Fibroblast of skin of back (primary cell): ENCODE measurements around the gene PDE6G.
"Not testable (repeated sequence)": the region's sequence is repeated elsewhere in the genome, so short reads cannot be mapped to it uniquely, and the experiment has no call there.

Experiments used
- DNase-seq: peaks from one replicate; pipeline ENCODE4 v3.0.0-alpha.2; 2013

Gene PDE6G

DNA sequence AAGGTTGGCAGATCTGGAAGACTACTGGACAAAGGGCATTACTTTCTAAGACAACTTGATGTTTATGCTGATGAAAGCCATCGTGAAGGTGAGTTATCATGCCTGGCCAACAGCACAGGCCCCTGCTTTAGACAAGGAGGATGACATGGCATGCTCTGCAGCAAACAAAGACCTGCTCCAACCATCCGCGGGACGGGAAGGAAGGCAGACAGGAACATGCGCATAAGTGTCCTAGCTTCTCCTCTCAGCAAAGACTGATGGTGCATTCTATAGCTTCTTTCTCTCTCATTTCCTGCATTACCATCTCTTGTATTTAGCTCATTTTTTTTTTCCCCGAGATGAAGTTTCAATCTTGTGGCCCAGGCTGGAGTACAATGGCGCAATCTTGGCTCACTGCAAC, 24.9 kb downstream of the PDE6G start:
- DNase-seq: no peak

DNA sequence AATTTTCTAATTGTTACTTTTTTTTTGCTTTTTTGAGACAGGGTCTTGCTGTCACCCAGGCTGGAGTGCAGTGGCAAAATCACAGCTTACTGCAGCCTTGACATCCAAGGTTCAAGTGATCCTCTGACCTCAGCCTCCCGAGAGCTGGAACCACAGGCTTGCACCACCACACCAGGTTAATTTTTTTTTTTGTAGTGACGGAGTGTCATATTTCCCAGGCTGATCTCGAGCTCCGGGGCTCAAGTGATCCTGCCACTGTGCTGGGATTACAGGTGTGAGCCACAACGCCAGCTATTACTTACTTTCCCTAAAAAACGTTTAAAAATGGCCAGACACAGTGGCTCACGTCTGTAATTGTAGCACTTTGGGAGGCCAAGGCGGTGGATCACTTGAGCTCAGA, 26.1 kb downstream of the PDE6G start:
- no peak for DNase-seq

DNA sequence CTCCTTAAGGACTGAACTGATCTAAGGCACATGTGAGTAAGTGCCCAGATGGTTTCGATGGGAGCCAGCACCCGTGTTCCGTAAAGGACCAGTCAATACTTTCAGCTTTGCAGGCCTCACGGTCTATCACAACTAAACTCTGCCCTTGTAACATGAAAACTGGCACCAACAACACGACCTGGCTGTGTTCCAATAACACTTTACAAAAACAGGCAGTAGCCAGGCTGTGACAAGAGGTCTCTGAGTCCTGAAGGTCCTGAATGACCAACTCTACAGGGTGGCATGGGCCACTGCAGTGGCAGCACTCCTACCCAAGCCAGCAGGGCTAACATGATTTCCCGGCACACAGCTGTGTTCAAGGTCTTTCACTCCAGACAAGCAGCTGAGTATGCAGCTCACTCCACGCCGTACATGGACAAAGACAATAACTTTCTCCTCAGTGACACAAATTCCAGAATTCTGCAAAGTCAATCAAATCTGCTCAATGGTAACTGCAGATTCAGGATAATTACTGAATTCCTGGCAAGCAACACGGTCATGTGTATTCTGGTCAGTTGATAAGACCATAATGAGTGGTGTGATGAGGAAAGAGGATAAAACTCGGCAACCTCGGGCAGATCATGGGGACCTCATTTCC, 34.7 kb downstream of the PDE6G start:
- DNase-seq: no peak

DNA sequence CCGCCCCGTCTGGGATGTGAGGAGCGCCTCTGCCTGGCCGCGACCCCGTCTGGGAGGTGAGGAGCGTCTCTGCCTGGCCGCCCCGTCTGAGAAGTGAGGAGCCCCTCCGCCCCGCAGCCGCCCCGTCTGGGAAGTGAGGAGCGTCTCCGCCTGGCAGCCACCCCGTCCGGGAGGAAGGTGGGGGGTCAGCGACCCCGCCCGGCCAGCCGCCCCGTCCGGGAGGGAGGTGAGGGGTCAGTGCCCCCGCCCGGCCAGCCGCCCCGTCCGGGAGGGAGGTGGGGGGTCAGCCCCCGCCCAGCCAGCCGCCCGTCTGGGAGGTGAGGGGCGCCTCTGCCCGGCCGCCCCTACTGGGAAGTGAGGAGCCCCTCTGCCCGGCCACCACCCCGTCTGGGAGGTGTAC, 38.0 kb downstream of the PDE6G start:
- not testable (repeated sequence) for DNase-seq

DNA sequence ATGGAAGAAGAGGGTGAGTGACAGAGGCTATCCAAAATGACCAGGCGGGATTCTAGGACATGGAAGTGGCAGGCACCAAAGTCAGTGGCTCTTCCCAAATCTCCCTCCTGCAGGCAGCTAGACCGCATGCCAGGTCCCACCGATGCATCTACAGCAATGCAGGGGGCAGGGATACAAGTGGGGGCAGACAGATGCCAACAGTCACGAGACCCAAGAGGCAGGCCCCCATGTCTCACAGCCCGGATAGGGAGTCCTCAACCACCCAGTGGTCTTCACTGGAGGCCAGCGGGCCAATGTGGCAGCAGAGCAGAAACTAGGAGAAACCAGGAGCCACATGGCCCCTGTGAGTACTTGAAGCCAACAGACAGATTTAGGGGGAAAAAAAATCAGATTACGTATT, 39.5 kb downstream of the PDE6G start:
- DNase-seq: no peak

DNA sequence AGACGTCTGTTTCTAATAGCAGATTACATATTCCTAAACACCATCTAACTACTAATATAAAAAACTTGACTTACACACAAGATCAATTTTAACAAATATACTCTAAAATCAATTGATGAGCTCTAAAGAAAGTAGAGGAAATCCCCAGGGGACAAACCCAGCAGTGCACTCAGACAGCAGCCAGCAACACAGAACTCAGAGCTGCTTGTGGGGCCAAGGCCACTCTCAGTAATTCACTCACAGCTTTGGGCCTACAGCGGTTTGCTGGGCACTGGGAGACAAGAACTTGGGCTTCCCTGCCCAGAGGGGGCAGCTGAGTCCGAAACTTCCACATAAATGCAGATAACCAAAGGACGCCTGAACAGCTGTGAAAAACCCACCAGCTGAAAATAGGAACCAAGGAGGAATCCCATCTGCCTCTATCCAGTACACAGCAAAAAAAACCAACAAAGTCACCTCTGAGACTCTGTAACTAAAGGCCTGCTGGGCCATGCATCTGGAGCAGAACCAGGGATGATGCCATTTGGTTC, 40.9 kb downstream of the PDE6G start:
- no peak for DNase-seq

DNA sequence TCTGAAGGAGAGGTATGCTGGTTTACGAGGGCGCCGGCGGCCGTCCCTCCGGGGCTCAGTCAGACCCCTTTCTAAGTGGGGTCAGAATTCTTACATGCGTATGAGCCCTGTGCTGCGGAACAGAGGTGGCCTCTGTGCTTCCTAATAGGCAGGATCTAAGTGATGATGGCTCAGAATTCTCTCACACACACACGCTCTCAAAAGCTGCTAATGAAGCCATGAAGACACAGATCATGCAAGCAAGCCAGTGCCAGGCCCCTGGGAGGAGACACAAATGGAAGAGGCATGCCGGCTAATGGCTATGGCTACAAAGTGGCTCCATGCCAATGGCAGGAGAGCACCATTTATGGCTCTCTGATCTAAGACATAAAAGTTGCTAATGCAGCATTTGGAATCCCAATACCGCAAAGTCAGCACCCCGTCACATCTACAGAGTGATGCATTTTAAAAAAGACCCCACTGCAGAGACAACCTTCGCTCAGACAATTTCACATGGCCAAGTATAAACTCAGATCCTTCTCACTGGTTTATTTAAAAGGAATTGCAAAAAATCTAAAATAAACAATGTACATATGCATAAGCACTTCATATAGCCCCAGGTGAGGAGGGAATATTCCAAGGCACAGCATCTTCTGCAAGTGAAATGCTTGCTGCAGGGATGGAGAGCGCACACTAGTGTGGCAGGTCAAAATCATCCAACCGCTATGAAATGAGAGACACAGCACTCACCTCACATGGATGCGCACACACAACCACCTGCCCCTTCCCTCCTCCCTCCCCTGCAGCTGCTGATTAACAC, 44.0 kb downstream of the PDE6G start:
- no peak for DNase-seq

DNA sequence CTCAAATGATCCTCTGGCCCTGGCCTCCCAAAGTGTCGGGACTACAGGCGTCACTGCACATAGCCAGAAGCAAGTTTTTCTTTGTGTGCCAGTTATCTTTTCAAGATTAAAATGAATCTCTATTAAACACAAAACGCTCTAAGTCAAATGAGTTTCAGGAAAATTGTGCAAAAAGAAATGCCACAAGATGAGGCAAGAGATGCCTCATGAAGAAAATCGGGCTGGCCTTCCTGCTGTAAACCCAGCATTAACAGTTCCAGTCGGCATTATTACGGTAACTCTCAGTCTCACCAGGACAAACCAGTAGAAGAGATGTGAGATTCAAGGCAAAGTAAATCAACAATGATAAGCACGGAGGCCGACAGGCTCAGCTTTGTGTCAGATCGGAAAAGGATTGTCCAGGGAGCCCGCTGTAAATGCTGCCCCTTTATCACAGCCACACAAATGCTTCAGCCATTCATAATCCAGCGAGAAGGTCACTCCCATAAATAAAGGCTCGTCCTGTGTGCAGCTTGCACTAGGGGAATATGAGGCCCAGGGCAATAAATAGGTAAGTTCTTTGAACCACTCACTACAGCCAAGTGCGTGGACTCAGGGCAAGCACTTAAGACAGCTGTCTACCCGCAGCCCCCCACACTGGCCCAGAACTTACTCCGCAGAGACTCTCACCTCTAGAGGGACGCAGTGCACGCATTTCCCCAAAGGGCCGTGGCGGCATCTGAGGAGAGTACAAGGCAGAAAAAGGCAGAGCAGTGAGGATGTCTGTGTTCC, 46.6 kb downstream of the PDE6G start:
- no peak for DNase-seq

DNA sequence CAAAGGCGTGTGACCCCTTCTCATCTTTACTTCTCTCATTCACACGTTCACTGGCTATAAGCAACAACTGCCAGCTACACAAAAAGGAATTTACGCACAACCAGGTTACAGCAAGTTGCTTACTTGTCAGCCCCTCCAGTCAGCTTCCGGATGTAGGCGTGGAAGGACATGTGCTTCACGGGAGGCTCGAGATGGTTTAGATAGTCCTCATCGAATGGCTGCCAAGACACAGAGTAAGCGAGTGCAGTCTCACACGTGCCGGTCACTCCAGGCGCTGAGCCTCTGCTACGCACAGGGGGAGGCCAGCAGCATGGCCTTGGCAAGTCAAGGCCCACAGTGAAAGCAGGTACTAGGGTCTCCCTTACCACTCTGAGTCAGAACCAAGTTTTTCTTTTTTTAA, 47.7 kb downstream of the PDE6G start:
- no peak for DNase-seq

DNA sequence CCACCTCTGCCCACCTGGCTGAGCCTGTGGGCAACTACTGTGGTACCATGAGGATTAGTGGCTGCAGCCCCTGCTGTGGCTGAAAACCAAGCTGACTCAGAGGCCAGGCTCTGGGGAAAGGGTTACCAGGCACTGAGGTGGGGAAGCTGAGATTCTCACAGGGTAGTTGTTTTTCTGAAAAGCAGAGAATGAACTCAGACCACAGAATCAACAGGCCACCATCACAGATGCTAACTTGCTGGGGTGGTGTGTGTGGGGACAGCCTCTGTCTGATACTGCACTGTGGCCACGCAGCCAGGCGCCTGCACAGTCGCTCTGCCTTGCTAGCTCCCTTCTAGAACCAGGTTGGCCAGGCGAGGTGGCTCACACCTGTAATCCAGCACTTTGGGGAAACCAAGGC, 48.3 kb downstream of the PDE6G start:
- no peak for DNase-seq

DNA sequence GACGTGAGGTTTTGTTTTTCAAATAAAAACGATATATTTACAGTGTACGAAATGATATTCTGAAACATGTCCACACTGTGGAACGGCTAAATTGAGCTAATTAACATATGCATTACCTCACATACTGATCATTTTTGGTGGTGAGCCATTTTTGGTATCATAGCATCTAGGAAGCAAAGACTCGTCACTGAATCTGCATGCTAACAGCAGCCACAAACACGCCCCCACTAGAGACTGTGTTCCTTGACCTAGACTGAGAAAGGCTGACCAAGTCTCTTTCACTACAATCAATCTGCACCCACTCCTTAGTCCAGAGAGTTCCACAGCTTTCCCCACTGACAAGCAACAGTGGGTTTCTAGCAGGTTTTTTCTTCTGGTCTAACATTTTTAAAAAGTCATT, 48.9 kb downstream of the PDE6G start:
- DNase-seq: no peak

DNA sequence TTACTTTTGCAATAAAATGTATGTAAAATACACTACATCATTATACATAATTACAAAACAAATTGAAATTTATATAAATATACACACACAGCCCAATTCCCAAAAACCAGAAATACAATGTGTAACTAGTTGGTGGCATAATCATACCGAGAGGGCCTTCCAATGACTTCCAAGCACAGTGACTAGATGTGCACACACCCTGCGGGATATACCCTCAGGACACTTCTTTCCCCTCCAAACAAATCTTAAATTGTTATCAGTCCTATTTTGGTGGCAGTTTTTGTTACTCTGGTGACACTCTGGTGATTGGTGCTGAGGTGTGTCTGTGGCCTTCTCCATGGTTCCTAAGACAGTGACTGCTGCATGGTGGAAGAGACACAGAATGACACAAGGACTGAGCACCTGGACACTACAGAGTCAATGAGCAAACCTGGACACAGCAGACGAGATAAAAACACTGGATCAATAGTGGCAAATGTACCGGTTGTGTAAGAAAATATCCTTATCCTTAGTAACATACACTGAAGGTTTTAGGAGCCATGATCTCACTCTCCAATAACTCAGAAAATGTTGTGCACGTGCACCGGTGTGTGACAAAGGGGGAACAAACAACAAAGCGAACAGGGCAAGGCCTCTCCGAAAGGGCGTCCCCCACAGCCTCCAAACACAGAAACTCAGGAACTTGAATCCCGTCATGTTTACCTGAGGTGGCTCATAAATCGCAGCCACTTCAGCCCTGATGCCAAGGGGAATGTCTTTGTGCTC, 52.3 kb downstream of the PDE6G start:
- no peak for DNase-seq

DNA sequence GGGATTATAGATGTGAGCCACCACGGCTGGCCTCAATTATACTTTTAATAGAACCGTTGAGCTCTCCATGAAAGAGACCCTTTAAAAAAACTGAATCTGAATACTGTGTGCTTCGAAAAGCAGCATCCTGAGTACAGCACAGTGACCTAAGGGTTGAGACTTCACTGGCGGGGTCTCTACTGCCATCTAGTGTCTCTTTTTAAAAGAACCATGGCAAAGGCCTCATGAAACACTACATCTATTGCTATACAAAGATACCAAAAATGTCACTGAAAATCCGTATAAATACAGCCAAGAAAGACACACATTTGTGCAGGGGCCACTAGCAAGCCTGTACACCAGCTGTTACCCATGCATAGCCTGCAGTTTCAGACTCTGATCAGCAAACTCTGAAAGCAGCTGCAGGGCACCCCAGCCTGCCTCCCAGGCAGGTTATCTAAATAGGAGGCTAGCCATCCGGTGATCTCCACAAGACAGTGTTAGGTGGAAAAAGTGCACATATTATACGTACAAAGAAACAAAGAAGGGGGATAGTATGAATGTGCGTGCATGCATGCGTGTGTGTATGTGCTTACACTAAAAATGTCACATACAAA, 54.7 kb downstream of the PDE6G start:
- peak; percentile 78 for DNase-seq
